Natural killer cell (primary cell): ENCODE data around the gene SLC12A6. TPM values are rescaled to one million over a fixed set of nuclear protein-coding genes. Genes with fewer than 3 reads are reported as not detected.

Source experiments
- ATAC-seq, 3 donors: fragments of 150-1000 bp in 2 of 3; fragments of 200-7000 bp in 1 of 3; cut with Tn5 transposase; 1 replicate in 1 of 3; 2 replicates in 2 of 3; pipeline ENCODE4 v1.10.0; 2021; ENCODE audit warnings: mild to moderate bottlenecking in 2 of 3, moderate library complexity in 2 of 3
- DNase-seq, 2 donors: peaks; one replicate each; pipeline versions ENCODE4 v3.0.0 to v3.0.0-alpha.2; 2013 to 2021; ENCODE audit warnings: mixed read lengths in 1 of 2
- H3K27ac ChIP-seq: one replicate; pipeline ENCODE4 v1.5.1; 2013; ENCODE audit warnings: mild to moderate bottlenecking, low read length
- H3K27me3 ChIP-seq: one replicate; pipeline ENCODE4 v1.6.1; 2013; ENCODE audit warnings: low read length; ENCODE audit not compliant: control insufficient read depth, insufficient read depth
- H3K36me3 ChIP-seq: one replicate; pipeline ENCODE4 v1.6.1; 2013; ENCODE audit warnings: low read length; ENCODE audit not compliant: control insufficient read depth, insufficient read depth
- H3K4me1 ChIP-seq: one replicate; pipeline ENCODE4 v1.6.1; 2013; ENCODE audit warnings: low read length; ENCODE audit not compliant: control insufficient read depth, insufficient read depth
- H3K4me3 ChIP-seq: one replicate; pipeline ENCODE4 v1.5.1; 2013; ENCODE audit warnings: low read length
- H3K9me3 ChIP-seq: one replicate; pipeline ENCODE4 v1.6.1; 2013; ENCODE audit warnings: low read length; ENCODE audit not compliant: control insufficient read depth, insufficient read depth
- H3K27ac Mint-ChIP-seq, 2 donors: one replicate each; pipeline ENCODE4 v1.8.0; 2022; ENCODE audit warnings: mild to moderate bottlenecking in 2 of 2, mixed read lengths in 2 of 2, moderate library complexity in 1 of 2
- H3K27me3 Mint-ChIP-seq, 2 donors: one replicate each; pipeline ENCODE4 v1.8.0; 2022; ENCODE audit warnings: low read depth in 2 of 2, mixed read lengths in 2 of 2
- H3K36me3 Mint-ChIP-seq: one replicate; pipeline ENCODE4 v1.8.0; 2022; ENCODE audit warnings: mixed read lengths
- H3K4me1 Mint-ChIP-seq, 2 donors: one replicate each; pipeline ENCODE4 v1.8.0; 2022; ENCODE audit warnings: mixed read lengths in 2 of 2
- H3K4me3 Mint-ChIP-seq: one replicate; pipeline ENCODE4 v1.8.0; 2022; ENCODE audit warnings: mild to moderate bottlenecking, moderate library complexity, mixed read lengths
- H3K9me3 Mint-ChIP-seq, 2 donors: one replicate each; pipeline ENCODE4 v1.8.0; 2022; ENCODE audit warnings: mixed read lengths in 2 of 2
- WGBS: methylation state at CpG from one replicate; pipeline ENCODE4 v1.1.7; 2013; ENCODE audit warnings: missing lambda C conversion rate; ENCODE audit not compliant: insufficient coverage; 5-methylcytosine and 5-hydroxymethylcytosine counted together
- intact Hi-C: fragments of 100-400 bp; cut with micrococcal nuclease; formaldehyde crosslinking; loops from one replicate; pipeline ENCODE4 v1.14.2; 2022
- total RNA-seq, 4 donors: library from RNA; stranded (reverse); fragments of 120-200 nt in 1 of 4; gene quantifications; one replicate each; pipeline versions ENCODE4 v1.2.3 to v1.2.4, GENCODE V29; 2013 to 2022
- TF ChIP-seq, protein P1 (sequence below): fragments of 200-600 bp; IDR thresholded peaks from one replicate; pipeline ENCODE4 v1.8.0; 2022; ENCODE audit warnings: antibody characterized with exemption

Gene SLC12A6
- total RNA-seq, 3 donors from 2014 or later (not counting 1 experiment from before 2014, with no cell fraction given), result 56.1 to 82.9 (median 79.5) TPM

GRCh38 chr15:34323217-34323616, 14.4 kb downstream of the SLC12A6 start:
- Histone ChIP-seq H3K36me3 (no peaks in the 10 kb centered on the region), H3K4me1 (peaks cover 17% of the 10 kb centered on the region), H3K27ac (no peak overlapping the region), H3K4me3 (no peak overlapping the region), H3K9me3 (no peaks in the 10 kb centered on the region), H3K27me3 (no peaks in the 10 kb centered on the region)
- 96% methylated on average over 10 of the region's 10 CpGs for WGBS
- no peaks in the 10 kb centered on the region for H3K36me3 Mint-ChIP-seq
- intact Hi-C loops, result no loop called here
- ATAC-seq, result no peak
- no peaks in the 10 kb centered on the region for H3K27me3 Mint-ChIP-seq
- H3K4me1 Mint-ChIP-seq, result peaks cover 16 to 19% of the 10 kb centered on the region in 2 donors
- H3K9me3 Mint-ChIP-seq, result no peaks in the 10 kb centered on the region
- TF ChIP-seq, protein P1, sequence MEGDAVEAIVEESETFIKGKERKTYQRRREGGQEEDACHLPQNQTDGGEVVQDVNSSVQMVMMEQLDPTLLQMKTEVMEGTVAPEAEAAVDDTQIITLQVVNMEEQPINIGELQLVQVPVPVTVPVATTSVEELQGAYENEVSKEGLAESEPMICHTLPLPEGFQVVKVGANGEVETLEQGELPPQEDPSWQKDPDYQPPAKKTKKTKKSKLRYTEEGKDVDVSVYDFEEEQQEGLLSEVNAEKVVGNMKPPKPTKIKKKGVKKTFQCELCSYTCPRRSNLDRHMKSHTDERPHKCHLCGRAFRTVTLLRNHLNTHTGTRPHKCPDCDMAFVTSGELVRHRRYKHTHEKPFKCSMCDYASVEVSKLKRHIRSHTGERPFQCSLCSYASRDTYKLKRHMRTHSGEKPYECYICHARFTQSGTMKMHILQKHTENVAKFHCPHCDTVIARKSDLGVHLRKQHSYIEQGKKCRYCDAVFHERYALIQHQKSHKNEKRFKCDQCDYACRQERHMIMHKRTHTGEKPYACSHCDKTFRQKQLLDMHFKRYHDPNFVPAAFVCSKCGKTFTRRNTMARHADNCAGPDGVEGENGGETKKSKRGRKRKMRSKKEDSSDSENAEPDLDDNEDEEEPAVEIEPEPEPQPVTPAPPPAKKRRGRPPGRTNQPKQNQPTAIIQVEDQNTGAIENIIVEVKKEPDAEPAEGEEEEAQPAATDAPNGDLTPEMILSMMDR, result no peak
- no peak for DNase-seq
- no peak overlapping the region for H3K27ac Mint-ChIP-seq
- no peak overlapping the region for H3K4me3 Mint-ChIP-seq

- Histone ChIP-seq H3K27ac (no peak overlapping the region), H3K27me3 (no peaks in the 10 kb centered on the region), H3K9me3 (no peaks in the 10 kb centered on the region), H3K36me3 (no peaks in the 10 kb centered on the region), H3K4me3 (peak overlapping the region; percentile 50), H3K4me1 (peaks cover 17% of the 10 kb centered on the region)
- ATAC-seq, result peak; percentile 64 to 75 (median 73)
- Mint-ChIP-seq H3K4me3 (peak overlapping the region; percentile 96), H3K9me3 (no peaks in the 10 kb centered on the region), H3K27me3 (no peaks in the 10 kb centered on the region), H3K4me1 (peaks cover 32 to 34% of the 10 kb centered on the region in 2 donors), H3K27ac (peak overlapping the region; percentile 76 to 89), H3K36me3 (peaks cover 5% of the 10 kb centered on the region)
- 4% methylated on average over 8 of the region's 10 CpGs for WGBS
- intact Hi-C loops, result no loop called here
- TF ChIP-seq, protein P1, result no peak
- DNase-seq, result peak in 1 of 2 donors; percentile 59
Observed at GRCh38 chr15:34318277-34319079, 19.1 kb downstream of the SLC12A6 start.

GRCh38 chr15:34314491-34315490, 22.8 kb downstream of the SLC12A6 start:
- Mint-ChIP-seq H3K4me1 (peaks cover 35 to 42% of the 10 kb centered on the region in 2 donors), H3K9me3 (no peaks in the 10 kb centered on the region), H3K4me3 (no peak overlapping the region), H3K27ac (no peak overlapping the region), H3K27me3 (no peaks in the 10 kb centered on the region), H3K36me3 (peaks cover 5% of the 10 kb centered on the region)
- DNase-seq (no peak), ATAC-seq (no peak)
- Histone ChIP-seq H3K4me1 (peaks cover 17% of the 10 kb centered on the region), H3K36me3 (no peaks in the 10 kb centered on the region), H3K27me3 (no peaks in the 10 kb centered on the region), H3K4me3 (no peak overlapping the region), H3K27ac (no peak overlapping the region), H3K9me3 (no peaks in the 10 kb centered on the region)
- intact Hi-C loops, result no loop called here
- TF ChIP-seq, protein P1, result no peak
- WGBS, result 64% methylated on average over 3 of the region's 3 CpGs
